Activated B cell treated with CpG ODN at 0.5 μM for 24 hours (primary cell): ENCODE measurements around the gene DLEC1. TPM values are rescaled to one million over a fixed set of nuclear protein-coding genes. Genes with fewer than 3 reads are reported as not detected.

ENCODE experiments used
- ATAC-seq: fragments of 200-7000 bp; cut with Tn5 transposase; one replicate; pipeline ENCODE4 v1.10.0; 2021; ENCODE audit warnings: low read depth, mild to moderate bottlenecking, moderate library complexity
- CTCF ChIA-PET: fragments of 350-600 bp; sonication (Branson Sonifier 250); formaldehyde crosslinking; loops from one replicate; lab custom pipeline; 2021; ENCODE audit warnings: antibody characterized with exemption; lab: Charles Lee
- POLR2A ChIA-PET: fragments of 350-600 bp; sonication (Branson Sonifier 250); formaldehyde crosslinking; loops from one replicate; lab custom pipeline; 2021; ENCODE audit warnings: antibody characterized with exemption; lab: Charles Lee
- DNase-seq: peaks from one replicate; pipeline ENCODE4 v3.0.0; 2022
- H3K27ac Mint-ChIP-seq: one replicate; pipeline ENCODE4 v1.8.0; 2020; ENCODE audit warnings: mixed read lengths
- H3K27me3 Mint-ChIP-seq: one replicate; pipeline ENCODE4 v1.8.0; 2021; ENCODE audit warnings: mixed read lengths
- H3K36me3 Mint-ChIP-seq: one replicate; pipeline ENCODE4 v1.8.0; 2021; ENCODE audit warnings: low read depth, mixed read lengths
- H3K4me1 Mint-ChIP-seq: one replicate; pipeline ENCODE4 v1.8.0; 2021; ENCODE audit warnings: mixed read lengths
- H3K4me3 Mint-ChIP-seq: one replicate; pipeline ENCODE4 v1.8.0; 2020; ENCODE audit warnings: mild to moderate bottlenecking, mixed read lengths
- H3K9me3 Mint-ChIP-seq: one replicate; pipeline ENCODE4 v1.8.0; 2020; ENCODE audit warnings: mixed read lengths
- CTCF ChIP-seq: fragments of 200-600 bp; IDR thresholded peaks from one replicate; pipeline ENCODE4 v1.8.0; 2022; ENCODE audit warnings: antibody characterized with exemption, mild to moderate bottlenecking
- intact Hi-C: fragments of 100-400 bp; cut with micrococcal nuclease; formaldehyde crosslinking; loops from one replicate; pipeline ENCODE4 v1.15.1; 2024
- total RNA-seq: library from RNA; stranded (reverse); gene quantifications from 2 replicates; pipeline ENCODE4 v1.2.3, GENCODE V29; 2022

Gene DLEC1
- total RNA-seq, 1 donor from 2014 or later: 0.11 TPM

GRCh38 chr3:38018296-38019266, 20.4 kb upstream of the DLEC1 start:
- ChIA-PET POLR2A (no interaction called here), CTCF (no interaction called here)
- no peak overlapping the region for H3K4me3 Mint-ChIP-seq
- DNase-seq (no peak), ATAC-seq (no peak)
- no peak overlapping the region for H3K27ac Mint-ChIP-seq
- H3K27me3 Mint-ChIP-seq: no peaks in the 10 kb centered on the region
- H3K4me1 Mint-ChIP-seq: peaks cover 3% of the 10 kb centered on the region
- TF ChIP-seq CTCF: no peak
- peaks cover 21% of the 10 kb centered on the region for H3K36me3 Mint-ChIP-seq
- peaks cover 11% of the 10 kb centered on the region for H3K9me3 Mint-ChIP-seq
- intact Hi-C loops: no loop called here

- peaks cover 15% of the 10 kb centered on the region for H3K4me1 Mint-ChIP-seq
- intact Hi-C loops: no loop called here
- no peak overlapping the region for H3K4me3 Mint-ChIP-seq
- DNase-seq (no peak), ATAC-seq (no peak)
- H3K27me3 Mint-ChIP-seq: no peaks in the 10 kb centered on the region
- peaks cover 11% of the 10 kb centered on the region for H3K9me3 Mint-ChIP-seq
- CTCF ChIA-PET: no interaction called here
- POLR2A ChIA-PET: no interaction called here
- peaks cover 25% of the 10 kb centered on the region for H3K36me3 Mint-ChIP-seq
- TF ChIP-seq CTCF: no peak
- no peak overlapping the region for H3K27ac Mint-ChIP-seq
Observed at GRCh38 chr3:38019658-38020341, 19.2 kb upstream of the DLEC1 start.

DNA sequence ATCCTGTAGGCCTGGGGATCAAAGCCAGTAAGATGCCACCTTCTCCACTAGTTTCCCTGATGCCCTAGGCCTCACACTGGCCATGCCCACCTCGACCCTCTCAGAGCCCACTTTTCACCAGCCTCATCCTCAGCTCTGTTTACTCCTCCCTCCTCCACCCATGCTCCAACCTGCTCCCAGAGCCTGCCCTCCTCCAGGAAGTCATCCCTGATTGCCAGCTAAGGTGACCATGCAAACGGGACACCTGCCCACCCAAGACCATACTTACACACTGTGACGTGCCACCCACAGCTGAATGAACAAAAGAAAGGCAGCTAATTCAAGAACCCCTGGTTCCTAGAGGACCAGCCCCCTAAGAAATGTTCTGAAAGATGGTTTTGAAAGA, 18.7 kb upstream of the DLEC1 start:
- POLR2A ChIA-PET: no interaction called here
- no peak for ATAC-seq
- H3K27me3 Mint-ChIP-seq: no peaks in the 10 kb centered on the region
- peaks cover 21% of the 10 kb centered on the region for H3K36me3 Mint-ChIP-seq
- intact Hi-C loops: no loop called here
- H3K4me1 Mint-ChIP-seq: peaks cover 19% of the 10 kb centered on the region
- H3K4me3 Mint-ChIP-seq: no peak overlapping the region
- H3K27ac Mint-ChIP-seq: no peak overlapping the region
- no peak for DNase-seq
- no peak for TF ChIP-seq CTCF
- CTCF ChIA-PET: no interaction called here
- H3K9me3 Mint-ChIP-seq: peaks cover 6% of the 10 kb centered on the region

DNA sequence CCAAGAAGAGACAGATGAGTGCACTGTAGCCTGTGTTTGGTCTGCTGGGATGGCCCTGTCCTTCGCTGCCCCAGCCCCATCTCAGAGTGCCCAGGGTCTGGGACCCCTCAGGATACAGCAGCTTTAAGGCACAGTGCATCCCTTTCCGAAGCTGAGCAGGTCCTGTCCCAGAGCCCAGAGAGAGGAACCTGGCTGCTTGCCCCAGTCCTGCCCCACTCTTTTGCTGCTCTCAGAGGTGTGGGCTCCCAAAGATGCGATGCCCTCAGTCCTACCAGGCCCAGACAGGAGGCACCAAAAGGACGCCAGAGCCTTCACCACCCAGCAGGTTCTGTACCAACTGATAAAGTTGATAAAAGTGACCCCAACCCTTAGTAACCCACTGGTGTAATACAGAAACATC, 17.8 kb upstream of the DLEC1 start:
- no peak for ATAC-seq
- H3K27ac Mint-ChIP-seq: no peak overlapping the region

More for the DNA sequence above, 17.8 kb upstream of the DLEC1 start:
- no peaks in the 10 kb centered on the region for H3K27me3 Mint-ChIP-seq
- peaks cover 3% of the 10 kb centered on the region for H3K9me3 Mint-ChIP-seq
- ChIA-PET CTCF (interaction anchor here (2.1 kb wide), 1 partner anchor 24 kb away, joined by 6 read pairs; no protein-coding TSS in a partner anchor), POLR2A (interaction anchor here (0.8 kb wide), 1 partner anchor 28 kb away, joined by 3 read pairs; no protein-coding TSS in a partner anchor)
- no peak for DNase-seq
- H3K4me3 Mint-ChIP-seq: no peak overlapping the region
- peaks cover 15% of the 10 kb centered on the region for H3K36me3 Mint-ChIP-seq
- intact Hi-C loops: no loop called here
- no peak for TF ChIP-seq CTCF
- H3K4me1 Mint-ChIP-seq: peaks cover 25% of the 10 kb centered on the region
